GM10266 (cell line): ENCODE measurements around the gene NELL2.

Source experiments
- DNase-seq: peaks from one replicate; pipeline ENCODE4 v3.0.0; 2012; ENCODE audit errors: extremely low spot score
- CTCF ChIP-seq: IDR thresholded peaks from 2 replicates; pipeline ENCODE4 v1.5.1; 2012; ENCODE audit warnings: mild to moderate bottlenecking, low read depth; ENCODE audit not compliant: control insufficient read depth, insufficient read depth; ENCODE audit errors: missing control alignments

NELL2 gene

GRCh38 chr12:44570036-44570583 is 306.0 kb downstream of the NELL2 start:
- TF ChIP-seq CTCF = no peak
- no peak for DNase-seq

DNA sequence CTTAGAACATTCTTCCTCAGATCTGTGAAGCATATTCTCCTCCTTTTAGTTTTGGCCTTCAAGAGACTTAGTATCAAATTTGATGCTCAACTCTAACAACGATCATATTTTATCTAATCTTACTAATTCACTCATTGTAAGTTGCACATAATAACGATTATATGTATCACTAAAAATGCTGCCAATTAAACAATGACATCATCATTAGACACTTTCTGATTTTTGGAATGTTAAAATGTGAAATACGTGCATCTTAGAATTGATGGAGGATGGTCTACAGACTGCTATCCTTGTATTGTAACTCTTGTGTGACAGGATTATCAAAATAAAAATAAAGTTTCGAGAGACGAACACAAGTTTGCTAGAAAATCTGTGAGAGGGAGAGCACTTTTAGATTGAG is 311.0 kb downstream of the NELL2 start:
- no peak for DNase-seq
- no peak for TF ChIP-seq CTCF

DNA sequence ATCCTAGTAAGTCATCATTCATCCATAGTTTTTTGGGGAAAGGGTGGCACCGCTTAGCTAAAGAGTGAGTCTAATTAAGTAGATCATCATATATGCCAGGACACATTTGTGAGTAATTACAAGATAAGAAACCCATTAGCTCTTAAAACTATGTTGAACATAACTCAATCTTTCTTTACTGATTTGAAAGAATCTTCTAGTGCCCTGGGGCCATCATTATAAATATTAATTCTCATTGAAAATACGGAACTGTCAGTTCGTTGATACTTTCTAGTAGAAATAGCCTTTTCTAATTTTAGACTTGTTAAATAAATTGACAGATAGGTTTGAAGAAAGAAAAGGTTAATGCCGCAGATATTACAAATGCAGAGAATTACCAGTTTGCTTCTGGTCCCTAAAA is 312.6 kb downstream of the NELL2 start:
- no peak for DNase-seq

GRCh38 chr12:44558340-44559100 is 317.6 kb downstream of the NELL2 start:
- DNase-seq = no peak
- TF ChIP-seq CTCF = no peak

More for the DNA sequence above, 312.6 kb downstream of the NELL2 start:
- TF ChIP-seq CTCF = no peak

DNA sequence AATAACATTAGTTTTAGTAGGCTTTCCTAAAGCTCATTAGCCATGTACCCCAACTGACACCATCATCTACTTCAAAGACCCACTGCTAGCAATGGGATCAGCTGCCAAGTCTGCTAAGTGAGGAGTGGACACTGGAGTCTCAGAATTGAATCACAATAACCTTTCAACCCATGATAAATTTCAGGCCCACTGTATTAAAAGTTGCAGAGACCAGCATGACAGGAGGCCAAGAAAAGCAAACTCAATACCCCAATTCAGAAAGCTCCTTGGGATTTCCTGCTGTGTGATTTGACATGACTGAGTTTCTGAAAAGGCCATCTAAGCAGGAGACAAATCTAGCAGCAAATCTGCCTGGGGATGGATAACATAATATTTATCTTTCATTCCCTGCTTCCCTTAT is 320.7 kb downstream of the NELL2 start:
- TF ChIP-seq CTCF = no peak
- no peak for DNase-seq

DNA sequence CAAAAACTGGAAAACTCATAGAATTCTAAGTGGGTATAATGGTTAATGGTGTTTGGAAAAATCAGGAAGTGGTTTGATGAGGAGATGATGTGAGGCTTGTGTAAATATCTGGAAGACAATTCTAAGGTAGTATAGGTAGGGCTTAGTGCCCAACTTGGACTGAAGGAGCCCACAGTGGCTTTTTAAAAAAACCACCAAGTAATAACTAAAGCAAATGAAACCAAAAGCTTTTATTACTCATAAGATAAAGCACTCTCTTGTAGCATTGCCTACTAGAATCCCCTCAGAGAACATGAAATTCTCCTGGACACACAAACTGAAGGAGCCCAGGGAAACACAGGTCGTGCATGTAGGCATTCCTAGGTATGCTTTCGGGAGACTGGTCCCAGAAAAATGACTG is 324.5 kb downstream of the NELL2 start:
- no peak for DNase-seq
- TF ChIP-seq CTCF = no peak

- DNase-seq = no peak
- TF ChIP-seq CTCF = no peak
These were observed 325.7 kb downstream of the NELL2 start for GRCh38 chr12:44550377-44550776.
